GM21515 (cell line): Measurements from ENCODE around the gene ZPR1.

ENCODE experiments used
- ATAC-seq: cut with Tn5 transposase; IDR thresholded peaks from one replicate; pipeline ENCODE4 v1.9.1; 2021; ENCODE audit not compliant: unreplicated experiment

The ZPR1 gene

DNA sequence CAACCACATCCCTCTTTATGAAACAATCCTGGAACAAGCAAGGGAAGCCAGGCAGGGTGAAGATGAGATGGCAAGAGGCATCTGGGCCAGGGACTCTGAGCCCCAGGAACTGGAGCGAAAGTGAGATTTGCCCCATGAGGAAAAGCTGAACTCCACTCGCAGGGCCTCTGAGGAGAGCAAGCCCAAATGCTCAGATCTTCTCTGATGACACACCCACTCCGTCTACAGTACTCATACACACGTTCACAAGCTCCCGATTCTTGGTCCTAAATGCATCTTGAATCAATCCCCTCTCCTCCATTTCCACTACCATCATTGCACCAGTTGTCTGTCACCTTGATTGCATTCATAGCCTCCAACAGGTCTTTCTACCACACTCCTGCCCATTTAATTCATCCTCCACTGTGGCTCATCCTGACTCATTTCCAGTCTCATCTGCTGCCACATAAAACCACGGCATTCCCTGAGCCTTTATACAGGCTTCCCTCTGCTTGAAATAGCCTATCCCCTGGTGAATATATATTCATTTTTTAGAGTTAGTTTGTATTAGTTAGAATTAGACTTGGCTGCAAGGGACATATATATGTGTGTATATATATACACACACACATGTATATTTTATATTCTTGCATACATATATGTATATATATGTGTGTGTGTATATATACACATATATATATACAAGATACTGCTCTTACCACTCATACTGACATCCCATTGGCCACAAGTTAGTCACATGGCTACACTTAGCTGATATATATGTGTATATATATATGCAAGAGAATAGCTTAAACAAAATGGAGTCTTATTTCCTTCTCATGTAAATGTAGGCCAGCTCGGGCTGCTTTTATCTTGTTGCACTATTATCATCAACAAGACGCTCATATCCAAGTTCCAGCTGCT lies 5.3 kb upstream of the ZPR1 start:
- no peak for ATAC-seq

DNA sequence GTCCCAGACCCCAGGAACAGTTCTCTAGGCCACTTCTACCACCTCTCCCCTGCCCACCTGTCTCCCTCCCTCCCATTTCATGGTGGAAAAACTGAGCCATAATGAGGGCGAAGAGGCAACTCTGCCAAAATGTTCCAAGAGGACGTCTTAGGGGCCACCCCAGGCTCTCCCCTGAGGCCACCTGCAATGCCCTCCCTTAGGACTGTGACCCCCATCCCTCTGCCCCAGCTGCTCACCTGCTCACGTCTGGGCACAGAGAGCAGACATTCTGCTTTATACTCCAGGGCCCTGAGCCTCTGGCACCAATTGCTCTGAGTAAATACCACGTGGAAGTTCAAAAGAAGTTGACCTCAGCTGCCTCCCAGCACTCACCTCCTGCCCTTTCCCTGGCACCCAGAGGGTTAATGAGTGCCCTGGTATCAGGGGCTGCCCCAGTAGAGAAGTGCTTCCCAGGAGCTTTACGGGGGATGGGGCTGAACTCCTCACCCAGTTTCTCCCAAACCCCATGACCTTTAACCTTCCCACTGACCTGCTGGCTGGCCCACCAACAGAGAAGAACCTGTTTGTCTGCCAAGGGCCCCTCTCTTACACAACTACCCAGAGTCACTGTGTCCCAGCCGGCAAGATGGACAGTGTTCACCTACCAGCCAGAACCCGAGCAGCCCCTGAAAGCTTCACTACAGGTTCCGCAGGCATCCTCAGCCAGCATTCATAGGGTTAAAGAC lies 4.5 kb upstream of the ZPR1 start:
- ATAC-seq: no peak

DNA sequence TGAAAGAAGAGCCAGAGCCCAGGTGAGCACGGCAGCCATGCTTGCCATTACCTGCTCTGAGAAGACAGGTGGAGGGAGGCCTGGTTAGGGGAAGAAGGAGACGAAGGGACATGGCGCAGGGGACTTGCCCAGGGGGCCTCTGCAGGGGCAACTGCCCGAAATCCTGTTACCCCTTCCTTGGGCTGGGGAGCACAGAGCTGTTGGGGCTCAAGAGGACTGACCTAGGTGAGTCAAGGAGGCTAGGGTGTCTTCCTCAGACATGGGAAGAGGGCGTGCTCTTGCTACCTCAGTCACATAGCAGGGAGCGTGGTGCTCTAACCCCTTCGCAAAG lies 4.0 kb upstream of the ZPR1 start, which contains the start of gene APOA5:
TSS of gene APOA5 (minus strand) at position 67 of the 331 bp plus-strand sequence. CDS start at position 48, 19 bp downstream.
- no peak for ATAC-seq

DNA sequence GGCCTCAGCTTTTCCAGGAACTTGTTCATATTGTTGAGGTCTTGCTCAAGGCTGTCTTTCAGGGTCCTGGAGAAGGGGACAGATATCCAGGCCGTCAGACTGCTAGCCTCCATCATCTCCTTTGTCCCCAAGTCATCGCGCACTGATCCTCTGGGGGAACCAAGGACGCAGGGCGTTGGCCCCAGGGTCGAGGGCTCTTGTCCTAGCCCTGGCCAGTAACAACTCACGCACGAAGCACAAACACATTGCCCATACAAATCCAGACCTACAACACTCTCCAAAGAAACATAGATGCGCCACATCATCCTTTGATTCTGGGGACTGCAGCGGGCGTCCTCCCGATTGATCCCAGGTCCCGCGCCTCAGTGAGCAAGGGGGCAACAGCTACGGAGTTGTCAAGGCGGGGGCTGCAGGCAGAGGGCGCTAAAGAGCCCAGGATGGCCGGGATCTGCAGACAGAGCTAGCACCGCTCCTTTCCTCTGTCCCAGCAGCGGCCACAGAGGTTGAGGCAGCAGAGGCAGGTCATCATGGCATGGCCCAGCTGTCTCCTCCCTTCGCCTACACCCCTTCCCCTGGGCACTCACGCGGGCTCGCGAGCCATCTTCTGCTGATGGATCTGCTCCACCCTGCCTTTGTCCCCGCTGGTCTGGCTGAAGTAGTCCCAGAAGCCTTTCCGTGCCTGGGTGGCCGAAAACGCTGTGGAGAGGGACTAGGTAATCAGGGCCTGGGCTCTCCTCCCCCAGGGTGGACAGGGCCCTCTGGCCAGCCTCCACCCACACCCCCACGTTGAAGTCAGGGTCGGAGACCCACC lies 3.4 kb upstream of the ZPR1 start:
- ATAC-seq: peak; percentile 36

DNA sequence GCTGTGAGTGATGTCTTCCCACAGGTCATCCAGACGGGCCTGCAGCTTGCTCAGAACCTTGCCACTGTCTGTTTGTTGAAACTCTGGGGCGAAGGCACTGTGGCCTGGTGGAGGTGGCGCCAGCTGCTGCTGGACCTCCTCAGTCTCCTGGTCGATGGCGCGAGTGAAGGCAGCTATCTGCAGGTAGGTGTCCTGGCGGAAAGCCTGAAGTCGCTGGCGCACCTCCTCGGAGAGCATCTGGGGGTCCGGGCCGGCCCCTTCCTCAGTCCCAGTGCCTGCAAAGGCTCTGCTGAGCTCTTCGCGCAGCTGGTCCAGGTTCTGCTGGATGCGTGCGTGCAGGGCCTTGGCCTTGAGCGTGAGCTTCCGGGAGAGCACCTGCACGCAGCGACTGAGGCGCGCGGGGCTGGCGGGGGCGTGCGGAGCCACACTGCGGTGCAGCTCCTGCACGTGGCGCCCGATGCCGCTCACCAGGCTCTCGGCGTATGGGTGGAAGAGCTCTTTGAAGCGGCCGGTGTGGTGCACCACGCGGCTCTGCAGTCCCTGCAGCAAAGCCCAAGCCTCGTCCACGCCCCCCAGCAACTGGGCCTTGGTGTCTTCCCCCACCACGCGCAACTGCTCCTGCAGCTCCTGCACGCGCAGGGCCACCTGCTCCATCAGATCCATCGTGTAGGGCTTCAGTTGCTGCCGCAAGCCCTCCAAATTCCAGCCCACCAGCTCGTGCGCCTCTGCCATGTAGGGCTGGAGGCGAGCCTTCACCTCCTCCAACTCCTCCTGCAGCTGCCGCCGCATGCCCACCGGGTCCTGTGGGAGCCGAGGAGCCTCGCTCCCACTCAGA lies 2.6 kb upstream of the ZPR1 start:
- ATAC-seq: no peak

DNA sequence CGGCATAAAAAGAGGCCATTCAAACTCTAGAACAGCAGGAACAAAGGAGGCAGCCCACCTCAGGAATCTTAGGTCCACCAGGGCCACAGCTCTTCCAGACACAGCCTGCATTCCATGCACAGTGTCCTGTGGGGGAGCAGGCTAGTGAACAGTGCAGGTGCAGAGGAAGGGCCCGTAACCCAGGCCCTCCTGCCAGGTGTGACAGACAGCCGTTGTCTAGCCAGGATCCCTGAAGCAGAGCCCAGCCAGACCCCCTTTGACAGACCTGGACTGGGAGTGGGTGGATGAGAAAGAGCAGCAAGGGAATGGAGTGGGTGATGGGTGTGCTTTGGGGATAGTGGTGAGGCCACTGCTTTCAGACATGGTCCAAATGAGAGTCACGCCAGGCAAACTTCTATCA lies 1.2 kb upstream of the ZPR1 start:
- ATAC-seq: no peak

DNA sequence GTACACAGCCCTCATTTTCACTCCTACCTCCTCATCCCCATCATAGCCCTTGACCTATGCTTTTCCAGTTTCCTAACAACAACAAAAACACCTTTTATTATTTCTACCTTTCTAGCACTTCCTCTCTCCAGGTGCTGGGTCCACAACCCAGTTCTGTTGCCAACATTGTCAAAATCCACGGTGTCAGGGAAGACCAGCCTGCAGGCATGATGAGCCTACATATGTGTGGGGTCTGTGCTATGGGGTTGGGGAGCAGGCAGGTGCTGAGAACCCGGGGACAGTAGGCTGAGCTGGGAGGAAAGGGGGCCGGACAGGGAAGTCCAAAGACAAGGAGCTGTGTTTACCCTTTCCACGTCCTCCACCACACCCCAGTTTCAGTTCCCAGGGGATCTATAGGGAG lies 711 bp upstream of the ZPR1 start:
- ATAC-seq: no peak

DNA sequence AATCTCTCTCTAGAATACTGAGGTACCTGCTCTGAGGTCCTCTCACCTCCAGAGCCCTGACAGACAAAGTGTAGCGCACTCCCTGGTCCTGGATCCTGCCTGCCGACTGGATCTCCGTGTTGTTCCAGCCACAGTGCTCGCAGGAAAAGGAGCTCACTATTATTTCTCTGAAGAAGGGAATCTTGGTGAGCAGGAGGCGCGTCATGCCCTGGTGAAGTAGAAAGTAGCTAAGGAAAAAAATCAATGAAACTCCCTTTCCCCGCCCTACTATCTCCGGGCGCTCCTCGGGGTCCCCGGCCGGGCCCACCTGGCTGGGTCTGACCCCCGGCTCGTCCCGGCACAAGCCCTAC lies 412 bp downstream of the ZPR1 start:
- ATAC-seq: no peak

DNA sequence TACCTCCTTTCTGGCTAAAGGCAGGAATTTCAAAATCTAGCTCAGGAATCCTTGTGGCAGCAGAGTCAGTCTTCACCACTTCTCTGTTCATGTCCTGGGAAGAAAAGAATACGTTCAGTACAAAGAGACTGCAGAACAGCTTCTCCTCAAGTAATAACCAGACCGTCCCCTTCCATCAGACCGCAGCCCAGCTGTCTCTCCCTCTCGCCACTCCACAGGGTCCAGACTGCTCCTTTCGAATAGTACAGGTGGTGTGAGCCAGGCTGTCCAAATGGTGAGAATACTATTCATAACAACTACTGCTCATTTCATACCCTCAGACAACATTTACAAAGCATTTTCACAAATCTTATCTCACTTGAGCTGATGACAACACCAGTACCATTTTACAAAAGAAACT lies 857 bp downstream of the ZPR1 start:
- ATAC-seq: no peak

DNA sequence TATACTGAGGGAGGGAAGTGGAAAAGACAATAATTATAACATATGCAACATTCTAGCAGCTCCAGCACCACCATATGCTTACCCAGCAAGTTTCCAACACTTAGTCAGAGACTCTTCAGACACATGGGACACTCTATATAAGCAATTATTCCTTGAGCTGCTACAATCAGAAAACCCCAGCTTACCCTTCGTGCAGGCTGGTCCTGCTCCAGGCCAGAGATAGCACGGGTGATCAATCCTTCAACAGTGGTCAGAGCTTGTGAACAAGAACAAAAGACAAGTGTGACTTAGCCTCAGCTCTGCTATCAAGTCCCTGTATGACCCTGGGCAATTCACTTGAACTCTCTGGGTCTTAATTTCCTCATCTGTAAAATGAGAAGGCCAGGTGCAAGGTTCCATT lies 1.5 kb downstream of the ZPR1 start:
- no peak for ATAC-seq

DNA sequence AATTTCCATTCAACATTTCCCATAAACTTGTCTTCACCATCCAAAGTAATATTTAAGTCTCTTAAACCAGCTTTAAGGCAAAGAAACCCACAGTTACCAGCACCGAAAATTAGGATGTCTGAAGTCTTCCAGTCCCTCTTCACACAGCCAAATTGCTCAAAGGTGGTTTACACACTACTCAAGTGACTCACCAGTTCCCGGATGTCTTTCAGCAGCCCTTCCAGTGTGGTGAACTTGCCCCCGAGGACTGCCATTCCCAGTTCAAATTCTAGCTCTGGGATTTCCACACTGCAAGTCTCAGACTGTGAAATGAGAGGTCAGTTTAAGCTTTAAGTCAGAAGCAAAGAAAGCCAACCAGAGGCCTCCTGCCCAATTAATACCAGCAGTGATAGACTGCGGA lies 5.1 kb downstream of the ZPR1 start:
- ATAC-seq: no peak

DNA sequence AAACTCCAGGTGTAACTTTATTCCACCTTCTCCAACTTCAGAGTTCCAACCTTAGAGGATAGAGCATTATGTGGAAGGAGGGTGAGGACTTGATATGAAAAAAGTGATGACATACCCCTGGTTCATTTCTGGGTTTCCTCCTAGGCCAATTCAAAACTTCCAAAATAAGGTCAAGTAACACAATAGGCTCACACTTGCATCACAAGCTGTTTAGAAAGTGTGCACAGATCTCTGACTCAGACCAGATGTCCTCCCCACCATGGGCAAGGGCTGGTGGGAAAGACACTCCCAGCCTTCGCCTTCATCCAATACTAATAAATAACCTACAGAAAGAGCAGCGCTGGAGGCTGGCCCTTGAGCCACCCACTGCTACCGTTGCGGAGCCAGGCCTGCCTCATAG lies 9.3 kb downstream of the ZPR1 start:
- ATAC-seq: no peak

DNA sequence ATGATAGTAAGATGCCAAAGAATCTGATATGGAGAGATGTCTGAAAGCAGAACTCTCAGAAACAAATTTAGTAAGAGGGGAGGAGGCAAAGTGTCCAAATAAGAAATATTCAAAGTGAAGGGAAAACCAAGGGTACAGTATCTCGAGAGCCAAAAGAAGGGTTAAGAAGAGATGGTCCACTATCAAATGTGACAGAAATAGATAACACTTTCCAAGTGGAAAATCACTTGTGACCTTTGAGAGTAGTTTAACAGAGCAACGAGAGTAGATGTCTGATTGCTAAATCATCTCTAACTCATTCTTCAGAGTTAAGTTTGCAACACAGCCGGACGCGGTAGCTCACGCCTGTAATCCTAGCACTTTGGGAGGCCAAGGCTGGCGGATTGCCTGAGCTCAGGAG lies 10.8 kb downstream of the ZPR1 start:
- ATAC-seq: no peak

DNA sequence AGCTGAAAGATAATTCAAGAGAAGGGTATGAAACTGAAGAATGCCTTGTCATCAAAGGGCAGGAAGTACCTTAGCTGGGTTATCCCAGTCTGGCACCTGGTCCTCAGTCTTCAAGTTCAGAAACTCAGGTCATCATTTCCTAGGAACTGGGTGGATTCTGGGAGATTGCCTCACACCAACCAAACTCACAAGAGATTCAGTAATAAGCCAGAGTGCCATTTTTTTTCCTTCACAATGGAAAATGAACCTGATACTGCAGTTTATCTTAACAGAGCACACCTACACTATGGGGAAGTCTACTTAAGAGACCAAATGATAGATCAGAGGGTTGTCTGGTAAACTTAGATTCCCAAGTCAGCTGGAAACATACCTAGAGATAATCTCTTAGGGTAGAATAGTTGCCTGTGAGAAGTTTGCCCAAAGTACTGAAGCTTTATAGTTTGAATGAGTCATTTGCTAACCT lies 11.3 kb downstream of the ZPR1 start:
- no peak for ATAC-seq

DNA sequence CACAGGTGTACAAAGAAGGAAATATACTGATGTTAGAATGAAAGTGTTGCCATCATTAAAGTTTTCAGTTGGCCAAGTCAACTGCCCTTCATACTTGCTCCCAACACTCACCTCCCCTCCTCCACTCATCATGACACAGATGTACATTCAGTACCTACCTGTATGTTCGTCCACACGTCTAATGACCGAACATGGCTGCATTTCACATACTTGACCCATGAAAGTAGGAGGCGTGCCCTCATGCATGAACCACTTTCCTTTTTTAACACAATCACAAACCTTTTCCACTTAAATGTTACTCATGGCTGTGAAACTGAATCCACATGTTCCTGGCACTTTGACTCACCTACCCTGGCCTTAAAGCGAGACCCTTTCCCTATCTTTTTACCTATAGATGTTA lies 11.8 kb downstream of the ZPR1 start:
- ATAC-seq: no peak

DNA sequence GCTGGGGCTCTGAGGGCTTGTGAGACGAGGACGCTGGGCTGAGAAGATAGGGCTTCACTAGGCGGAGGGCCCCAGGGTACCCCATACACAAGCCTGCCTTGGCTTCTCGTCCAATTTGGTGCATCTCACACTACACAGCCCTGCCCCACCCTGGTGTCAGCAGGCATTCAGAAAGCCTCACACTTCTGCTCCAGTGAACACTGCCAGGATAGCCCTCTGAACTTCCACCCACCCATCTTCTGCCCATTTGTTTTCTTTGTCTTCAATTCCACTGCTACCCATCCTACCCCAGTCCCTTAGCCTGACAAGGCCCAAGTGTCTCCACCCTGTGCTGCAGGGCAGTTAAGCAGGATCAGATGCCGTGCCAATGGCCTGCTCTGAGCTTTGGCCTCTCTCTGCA lies 13.2 kb downstream of the ZPR1 start:
- no peak for ATAC-seq

DNA sequence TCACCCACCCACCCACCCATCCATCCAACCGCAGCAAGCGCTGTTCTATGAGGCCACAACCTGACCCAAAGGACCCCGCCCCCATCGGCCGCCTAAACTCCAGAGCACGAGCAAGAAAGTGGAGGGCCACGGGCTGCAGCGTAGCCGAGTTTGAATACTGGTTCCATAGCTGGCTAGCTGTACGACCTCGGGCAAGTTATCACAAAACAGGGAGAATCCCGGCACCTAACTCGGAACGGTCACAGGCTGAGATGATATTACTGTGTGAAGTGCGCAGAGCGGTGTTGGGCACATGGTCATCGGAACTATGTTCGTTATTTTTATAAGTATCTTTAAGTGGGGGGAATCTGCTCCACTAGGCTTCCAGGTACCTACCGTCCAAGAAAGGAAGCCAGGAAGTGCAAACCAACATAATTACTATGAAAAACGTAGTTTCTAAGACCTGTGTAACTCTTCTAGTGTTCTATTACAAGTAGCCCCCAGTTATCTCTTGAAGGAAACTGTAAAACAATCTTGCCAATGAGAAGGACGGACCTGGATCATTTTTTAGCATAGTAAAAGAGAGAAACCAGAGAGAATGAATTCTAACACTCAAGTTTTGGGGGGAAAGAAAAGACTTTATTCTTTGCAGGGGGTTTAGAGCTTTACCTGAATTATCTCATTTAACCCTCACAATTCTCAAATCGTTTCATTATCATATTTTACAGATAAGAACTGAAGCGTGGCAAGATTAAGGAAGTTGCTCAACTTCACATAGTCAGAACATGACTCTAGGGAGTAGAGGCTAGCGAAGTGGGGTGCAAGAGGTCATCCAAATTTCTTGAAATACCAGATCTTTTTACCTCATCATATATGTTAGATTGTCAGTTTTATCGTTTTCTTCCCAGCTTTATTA lies 14.4 kb downstream of the ZPR1 start:
- ATAC-seq: peak; percentile 49

DNA sequence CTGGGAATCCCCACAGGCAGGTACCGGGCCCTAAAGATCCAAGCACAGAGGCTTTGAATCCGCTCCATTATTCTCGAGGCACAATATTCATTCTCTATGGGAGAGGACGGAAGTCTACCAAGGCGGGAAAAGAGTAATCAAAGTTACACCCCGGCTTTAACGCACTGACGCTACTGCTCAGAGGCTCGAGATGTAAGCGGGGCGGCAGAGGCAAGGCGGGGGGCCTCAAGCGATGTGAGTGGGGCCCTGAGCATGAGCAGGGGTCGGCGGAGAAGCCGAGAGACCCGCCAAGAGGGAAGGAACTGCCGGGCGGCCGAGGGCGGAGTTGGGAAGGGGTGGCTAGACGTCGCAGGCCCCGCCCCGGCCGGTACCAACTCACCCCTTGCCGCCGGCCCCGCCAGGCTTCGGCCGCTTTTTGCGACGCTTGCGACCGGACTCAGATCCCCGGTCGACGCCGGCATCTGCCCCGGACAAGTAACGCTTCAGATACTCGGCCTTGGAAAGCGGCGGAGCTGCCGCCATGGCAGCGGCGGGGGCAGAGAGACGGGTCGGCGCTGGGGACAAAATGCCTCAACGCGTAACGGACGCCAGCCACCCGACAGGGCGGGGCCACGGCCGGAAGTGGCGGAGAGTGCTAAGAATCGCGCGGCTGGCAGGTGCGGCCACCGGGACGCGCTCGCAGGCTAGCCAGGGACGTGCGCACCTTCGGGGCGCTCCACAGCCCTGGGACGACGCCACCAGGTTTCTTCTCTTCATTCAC lies 15.2 kb downstream of the ZPR1 start, which contains the start of gene BUD13:
TSS of gene BUD13 (minus strand) at position 545 of the 760 bp plus-strand sequence. CDS start at position 522, 23 bp downstream.
- peak; percentile 81 for ATAC-seq

DNA sequence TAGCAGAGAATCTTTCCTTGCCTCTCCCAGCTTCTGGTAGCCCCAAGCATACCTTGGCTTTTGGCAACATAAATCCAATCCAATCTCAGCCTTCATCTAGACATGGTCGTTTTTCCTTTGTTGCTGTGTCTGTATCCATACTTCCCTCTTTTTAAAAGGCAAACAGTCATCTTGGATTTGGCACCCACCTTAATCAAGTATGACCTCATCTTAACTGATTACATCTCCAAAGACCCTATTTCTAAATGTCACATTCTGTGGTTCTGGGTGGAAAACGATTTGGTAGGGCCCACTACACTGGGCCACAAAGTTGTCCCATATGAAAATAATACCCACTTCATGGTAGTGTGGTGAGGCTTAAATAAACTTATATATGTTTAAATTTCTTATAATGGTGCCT lies 15.9 kb downstream of the ZPR1 start:
- ATAC-seq: no peak
